Myocyte (in vitro differentiated cells): ENCODE data around the gene YDJC. TPM values are rescaled to one million over a fixed set of nuclear protein-coding genes. Genes with fewer than 3 reads are reported as not detected.
"Not testable (repeated sequence)": the region's sequence is repeated elsewhere in the genome, so short reads cannot be mapped to it uniquely, and the experiment has no call there.

ENCODE experiments used
- DNase-seq: peaks from one replicate; pipeline ENCODE4 v3.0.0-alpha.2; 2012; ENCODE audit warnings: low read depth
- total RNA-seq: library from RNA; depleted of rRNA; stranded (reverse); fragments of >200 nt; gene quantifications from 2 replicates; pipeline ENCODE4 v1.2.3, GENCODE V29; 2014

The YDJC gene
- total RNA-seq, 1 donor from 2014 or later: 13.3 TPM

DNA sequence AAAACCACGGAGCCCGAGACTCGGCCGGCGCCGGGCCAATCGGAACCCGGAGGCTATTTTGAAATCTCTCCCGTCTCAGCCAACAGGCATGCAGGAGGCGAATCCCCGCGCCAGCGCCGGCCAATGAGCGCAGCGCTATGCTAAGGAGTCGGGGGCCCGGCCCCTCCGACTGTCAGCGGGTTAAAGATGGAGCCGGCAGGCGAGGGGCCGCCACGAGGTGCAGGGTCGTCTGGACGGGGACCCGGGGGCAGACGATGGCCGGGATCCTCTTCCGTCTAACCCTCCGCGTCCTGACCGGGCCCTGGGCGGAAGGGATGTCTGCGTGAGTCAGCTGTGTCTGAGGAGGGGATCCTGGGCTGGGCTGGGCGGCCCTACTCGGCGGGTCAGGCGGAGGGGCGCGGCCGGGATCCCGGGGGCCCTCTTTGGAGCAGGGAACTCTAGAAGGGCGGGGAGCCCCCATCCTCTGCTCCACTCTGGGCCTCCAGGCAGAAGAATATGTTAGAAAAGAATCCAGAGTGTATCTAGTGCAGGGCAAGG, 22.3 kb upstream of the YDJC start:
- peak; percentile 91 for DNase-seq

DNA sequence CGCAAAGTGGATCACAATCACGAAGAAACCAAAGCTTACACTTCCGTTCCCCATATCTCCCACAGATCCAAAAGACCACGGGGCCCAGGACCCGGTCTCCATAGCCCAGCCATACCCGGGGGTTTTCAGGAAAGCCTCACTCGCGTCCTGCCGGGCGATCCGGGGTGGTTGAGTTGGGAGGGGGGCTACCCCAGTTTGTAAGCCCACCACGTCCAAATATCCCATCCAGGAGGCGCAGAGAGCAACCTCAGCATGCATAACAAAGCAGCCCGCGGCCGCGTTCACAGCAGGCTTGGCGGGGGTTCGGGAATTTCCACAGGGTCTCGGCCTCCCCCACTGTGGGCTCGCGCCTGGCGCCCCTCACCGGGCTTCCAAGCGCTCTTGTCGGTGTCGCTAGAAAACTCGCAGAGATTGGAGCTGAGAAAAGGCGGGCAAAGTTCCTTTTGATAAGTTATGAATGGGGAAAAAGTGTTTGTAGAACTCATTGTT, 21.7 kb upstream of the YDJC start:
- no peak for DNase-seq

GRCh38 chr22:21650823-21651520, 21.1 kb upstream of the YDJC start:
- DNase-seq: peak; percentile 33

GRCh38 chr22:21650280-21650679, 20.5 kb upstream of the YDJC start:
- no peak for DNase-seq

GRCh38 chr22:21646608-21647590, 17.1 kb upstream of the YDJC start:
- DNase-seq: peak; percentile 87

DNA sequence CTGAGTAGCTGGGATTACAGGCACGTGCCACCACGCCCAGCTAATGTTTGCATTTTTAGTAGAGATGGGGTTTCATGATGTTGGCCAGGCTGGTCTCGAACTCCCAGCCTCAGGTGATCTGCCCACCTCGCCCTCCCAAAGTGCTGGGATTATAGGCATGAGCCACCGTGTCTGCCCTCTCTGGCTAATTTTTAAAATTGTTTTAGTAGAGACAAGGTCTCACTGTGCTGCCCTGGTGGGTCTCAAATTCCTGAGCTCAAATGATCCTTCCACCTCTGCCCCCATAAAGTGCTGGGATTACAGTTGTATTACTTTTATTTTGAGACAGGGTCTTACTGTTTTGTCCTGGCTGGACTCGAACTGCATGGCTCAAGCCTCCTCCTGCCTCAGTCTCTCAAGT, 15.7 kb upstream of the YDJC start:
- not testable (repeated sequence) for DNase-seq

- DNase-seq: no peak
Measured at GRCh38 chr22:21643533-21644357, 13.9 kb upstream of the YDJC start.

GRCh38 chr22:21642584-21643448, 13.0 kb upstream of the YDJC start:
- DNase-seq: peak; percentile 54

DNA sequence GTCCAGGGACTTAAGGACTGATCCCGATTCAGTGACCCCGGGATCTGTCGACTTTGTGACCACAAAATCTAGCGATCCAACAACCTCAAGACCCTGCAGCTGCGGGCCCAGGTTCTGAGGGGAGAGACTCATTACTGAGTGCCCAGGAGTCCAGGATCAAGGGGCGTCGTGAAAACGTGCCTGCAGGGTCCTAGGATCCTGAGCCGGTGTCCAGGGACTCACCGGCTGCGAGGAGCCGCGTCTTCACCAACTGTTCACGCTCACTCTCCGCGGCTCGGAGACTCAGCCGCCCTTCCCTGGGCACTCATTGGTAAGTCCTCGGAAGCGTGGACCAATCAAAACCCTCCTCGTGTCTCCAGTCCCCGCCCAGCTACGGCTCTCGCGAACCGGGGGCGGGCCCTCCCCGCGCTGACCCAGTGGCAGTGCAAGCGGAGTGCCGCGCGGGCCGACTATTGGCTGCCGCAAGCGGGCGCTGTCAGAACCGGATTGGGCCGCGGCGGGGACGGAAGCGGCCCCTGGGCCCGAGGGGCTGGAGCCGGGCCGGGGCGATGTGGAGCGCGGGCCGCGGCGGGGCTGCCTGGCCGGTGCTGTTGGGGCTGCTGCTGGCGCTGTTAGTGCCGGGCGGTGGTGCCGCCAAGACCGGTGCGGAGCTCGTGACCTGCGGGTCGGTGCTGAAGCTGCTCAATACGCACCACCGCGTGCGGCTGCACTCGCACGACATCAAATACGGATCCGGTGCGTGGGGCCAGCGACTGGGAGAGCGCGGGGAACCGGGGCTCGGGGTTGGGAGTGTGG, 12.2 kb upstream of the YDJC start, which contains the start of gene SDF2L1:
Gene SDF2L1, plus strand, starts transcription at position 514 of the 795 bp plus-strand sequence. Its CDS starts 35 bp downstream, at position 549.
- peak; percentile 99 for DNase-seq

DNA sequence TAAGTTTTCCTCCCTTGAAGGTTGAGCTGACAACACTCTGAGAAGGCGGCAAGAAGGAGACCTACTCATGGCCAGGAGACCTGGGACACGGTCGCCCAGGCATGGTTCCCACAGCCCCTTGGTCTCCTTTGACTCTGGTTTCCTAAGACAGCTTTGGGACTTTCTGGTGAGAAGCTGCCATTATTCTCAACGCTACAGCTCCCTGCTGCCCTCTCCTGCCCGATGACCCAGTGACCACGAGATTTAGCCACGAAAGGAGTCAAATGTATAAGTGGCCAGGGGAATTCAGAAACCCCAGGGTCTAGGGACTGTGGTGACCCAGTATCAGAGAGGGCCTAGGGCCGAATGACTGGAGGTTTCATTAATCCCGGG, 11.6 kb upstream of the YDJC start:
- peak; percentile 79 for DNase-seq

DNA sequence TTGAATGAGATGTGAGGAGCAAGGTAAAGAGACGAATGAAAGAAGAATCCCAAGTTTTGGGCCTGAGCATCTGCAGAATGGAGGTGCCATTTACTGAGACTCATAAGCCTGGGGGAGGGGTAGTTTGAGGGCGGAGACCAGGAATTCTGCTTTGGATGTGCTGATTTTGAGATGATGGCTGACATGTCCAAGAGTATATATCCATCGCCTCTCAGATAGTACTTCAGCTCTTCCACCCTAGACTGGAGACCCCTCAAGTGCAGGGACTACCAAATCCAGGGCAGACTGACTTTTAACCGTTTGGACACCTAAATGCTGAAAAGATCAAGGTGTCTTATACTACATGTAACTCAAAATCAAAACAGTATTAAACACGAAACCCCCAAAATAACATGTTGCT, 11.0 kb upstream of the YDJC start:
- no peak for DNase-seq

- no peak for DNase-seq
Measured at GRCh38 chr22:21639359-21639758, 9.5 kb upstream of the YDJC start.

DNA sequence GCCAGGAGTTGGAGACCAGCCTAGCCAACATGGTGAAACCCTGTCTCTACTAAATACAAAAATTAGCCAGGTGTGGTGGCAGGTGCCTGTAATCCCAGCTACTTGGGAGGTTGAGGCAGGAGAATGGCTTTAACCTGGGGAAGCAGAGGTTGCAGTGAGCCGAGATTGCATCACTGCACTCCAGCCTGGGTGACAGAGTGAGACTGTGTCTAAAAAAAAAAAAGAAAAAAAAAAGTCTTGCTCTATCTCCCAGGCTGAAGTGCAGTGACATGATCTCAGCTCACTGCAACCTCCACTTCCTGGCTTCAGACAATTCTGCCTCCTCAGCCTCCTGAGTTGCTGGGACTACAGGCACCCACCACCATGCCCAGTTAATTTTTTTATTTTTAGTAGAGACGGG, 7.6 kb upstream of the YDJC start:
- not testable (repeated sequence) for DNase-seq

DNA sequence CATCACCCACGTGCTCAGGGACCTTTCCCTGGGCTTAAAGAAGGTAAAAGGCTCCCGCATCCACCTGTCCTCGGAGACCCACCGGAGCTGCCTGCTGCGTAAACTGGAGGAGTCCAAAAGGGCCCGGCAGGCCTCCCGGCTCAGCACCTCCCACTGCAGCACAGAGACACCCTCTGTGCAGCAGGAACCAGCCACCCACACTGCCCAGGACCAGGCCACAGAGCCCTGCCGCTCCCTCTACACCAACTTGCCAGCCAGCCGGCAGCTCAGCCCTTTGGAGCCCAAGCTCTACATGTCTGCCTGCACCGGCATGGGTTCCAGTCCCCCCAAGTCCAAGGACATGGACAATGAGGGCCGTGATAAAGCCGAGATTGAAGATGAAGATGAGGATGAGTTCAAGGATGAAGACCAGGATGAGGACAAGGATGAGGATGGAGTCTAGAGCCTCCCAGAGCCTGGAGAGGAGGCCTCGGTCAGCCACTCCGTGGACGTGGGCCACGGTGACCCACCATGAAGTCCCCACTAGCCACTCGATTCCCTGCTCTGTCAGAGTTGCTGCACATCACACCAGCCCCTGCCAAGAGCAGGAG, 6.9 kb upstream of the YDJC start:
- DNase-seq: no peak

- no peak for DNase-seq
Measured at GRCh38 chr22:21635771-21636510, 6.1 kb upstream of the YDJC start.

GRCh38 chr22:21634844-21635243, 5.0 kb upstream of the YDJC start:
- no peak for DNase-seq

DNA sequence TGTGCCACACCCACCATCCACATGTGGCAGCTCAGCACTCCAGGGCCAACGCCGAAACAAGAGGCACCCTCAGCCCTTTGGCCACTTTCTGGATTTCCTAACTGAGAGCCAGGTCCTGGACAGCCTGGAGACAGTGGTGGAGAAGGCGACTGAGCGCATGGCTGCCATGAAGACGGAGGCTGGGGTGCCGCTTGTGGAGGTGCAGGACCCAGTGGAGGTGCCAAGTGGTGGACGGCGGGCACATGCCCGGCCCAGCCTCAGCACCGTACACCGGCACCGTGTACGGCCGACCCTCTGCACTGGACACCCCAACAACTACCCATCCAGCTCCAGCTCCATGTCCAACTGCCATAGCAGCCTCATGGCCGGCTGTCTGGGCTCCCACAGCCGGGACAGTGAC, 4.3 kb upstream of the YDJC start:
- no peak for DNase-seq

DNA sequence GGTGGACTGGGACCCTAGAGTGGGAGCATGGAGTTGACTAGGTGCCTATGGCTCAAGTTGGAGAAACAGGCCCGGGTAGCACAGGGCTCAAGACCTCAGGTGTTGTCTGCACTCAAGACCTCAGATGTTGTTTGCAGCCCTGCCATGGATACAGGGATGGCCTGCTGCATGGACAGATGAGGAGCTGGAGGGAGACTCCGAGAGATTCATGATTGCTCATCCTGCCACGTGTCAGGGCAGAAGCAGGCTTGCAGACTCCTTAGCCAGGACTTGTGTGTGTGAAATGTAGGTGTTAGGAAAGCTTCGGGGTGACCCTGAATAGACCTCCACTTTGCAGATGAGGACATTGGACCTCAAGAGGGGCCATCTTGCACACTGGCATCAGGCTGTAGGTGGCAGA, 3.7 kb upstream of the YDJC start:
- DNase-seq: no peak
